Neural cell (in vitro differentiated cells): ENCODE results near the gene MIGA2.

ENCODE experiments used
- CTCF ChIP-seq: fragments of 450-650 bp; IDR thresholded peaks from 2 replicates; pipeline ENCODE4 v1.5.1; 2014; ENCODE audit warnings: antibody characterized with exemption, mild to moderate bottlenecking, moderate library complexity; ENCODE audit not compliant: poor library complexity, severe bottlenecking
- EP300 ChIP-seq: fragments of 450-650 bp; conservative IDR thresholded peaks from 2 replicates; pipeline ENCODE4 v1.6.1; 2014; ENCODE audit warnings: antibody characterized with exemption, mild to moderate bottlenecking, moderate library complexity; ENCODE audit not compliant: poor library complexity, severe bottlenecking
- EZH2 ChIP-seq: fragments of 200-600, 300-800 bp; shearing (Covaris generic), sonication (generic); IDR thresholded peaks from 2 replicates; pipeline ENCODE4 v1.6.1; 2014; ENCODE audit warnings: antibody characterized with exemption, low read length, borderline replicate concordance, mild to moderate bottlenecking; ENCODE audit not compliant: insufficient read depth, poor library complexity, severe bottlenecking
- POLR2AphosphoS5 ChIP-seq: IDR thresholded peaks from 2 replicates; pipeline ENCODE4 v1.6.1; 2012
- REST ChIP-seq: IDR thresholded peaks from 2 replicates; pipeline ENCODE4 v1.6.1; 2012; ENCODE audit warnings: borderline replicate concordance
- TAF1 ChIP-seq: IDR thresholded peaks from 2 replicates; pipeline ENCODE4 v1.6.1; 2012; ENCODE audit warnings: low read depth

DNA sequence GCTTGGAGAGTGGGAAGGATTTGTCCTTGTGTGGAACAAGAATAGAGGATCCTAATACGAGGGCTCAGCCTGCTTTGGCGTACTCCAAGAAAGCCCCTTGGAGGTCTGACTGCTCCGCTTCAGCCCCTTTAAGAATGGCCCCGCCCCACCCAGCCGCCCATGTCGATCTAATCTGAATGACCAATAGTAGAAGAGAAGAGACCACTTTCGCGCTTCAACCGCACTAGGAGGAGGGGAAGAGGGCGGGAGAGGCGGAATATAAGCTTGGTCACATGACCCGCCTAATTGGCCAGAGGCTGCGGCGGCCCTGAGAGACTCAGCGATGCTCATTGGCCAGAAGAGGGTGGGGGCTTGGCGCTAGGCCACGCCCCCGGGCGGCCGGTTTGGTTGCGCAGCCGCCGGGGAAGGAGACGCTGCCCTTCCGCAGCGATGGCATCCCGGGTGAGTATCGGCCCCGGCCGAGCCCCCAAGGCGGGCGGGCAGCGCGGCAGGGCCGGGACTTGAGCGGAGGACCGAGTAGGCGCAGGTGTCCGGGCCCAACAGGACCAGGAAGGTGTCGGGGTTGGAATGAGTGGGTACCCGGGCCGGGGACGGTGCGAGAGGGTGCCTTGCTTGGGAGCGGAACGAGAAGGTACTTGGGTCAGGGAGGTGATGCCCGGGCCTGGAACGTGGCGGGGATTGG is at the start of gene MIGA2:
- TF ChIP-seq POLR2AphosphoS5: peak; percentile 78
- TF ChIP-seq CTCF: peak; percentile 11
- TF ChIP-seq TAF1: peak; percentile 87
- peak; percentile 29 for TF ChIP-seq EP300
- TF ChIP-seq EZH2: no peak
- peak; percentile 84 for TF ChIP-seq REST
